Sigmoid colon (tissue), 7 donors: ENCODE results near the gene RNASEH2A. TPM values are rescaled to one million over a fixed set of nuclear protein-coding genes. Genes with fewer than 3 reads are reported as not detected.

Source experiments
- DNase-seq: peaks from one replicate; pipeline ENCODE4 v3.0.0-alpha.2; 2019
- H3K27ac ChIP-seq, 4 donors: fragments of 200-600 bp; sonication (generic); one replicate each; pipeline ENCODE4 v1.5.1; 2016 to 2019; ENCODE audit warnings: mild to moderate bottlenecking in 1 of 4
- H3K27me3 ChIP-seq, 3 donors: fragments of 200-600 bp; sonication (generic); one replicate each; pipeline ENCODE4 v1.5.1; 2019; ENCODE audit warnings: mild to moderate bottlenecking in 1 of 3
- H3K36me3 ChIP-seq, 4 donors: fragments of 200-600 bp; sonication (generic); one replicate each; pipeline ENCODE4 v1.5.1; 2016 to 2019
- H3K4me1 ChIP-seq, 4 donors: fragments of 200-600 bp; sonication (generic); one replicate each; pipeline ENCODE4 v1.5.1; 2017 to 2019
- H3K4me3 ChIP-seq, 4 donors: fragments of 200-600 bp; sonication (generic); one replicate each; pipeline ENCODE4 v1.5.1; 2017 to 2019; ENCODE audit warnings: mild to moderate bottlenecking in 2 of 4, moderate library complexity in 1 of 4
- H3K9me3 ChIP-seq, 4 donors: fragments of 200-600 bp in 3 of 4; sonication (generic) in 3 of 4; one replicate each; pipeline versions ENCODE4 v1.5.1 to v1.6.1; 2013 to 2019
- EP300 ChIP-seq, 4 donors: sonication (generic); formaldehyde crosslinking; IDR thresholded peaks; one replicate each; pipeline ENCODE4 v1.6.1; 2017; ENCODE audit warnings: antibody characterized with exemption in 4 of 4
- POLR2A ChIP-seq, 2 donors: fragments of 450-650 bp; IDR thresholded peaks; one replicate each; pipeline ENCODE4 v1.6.1; 2016; ENCODE audit warnings: antibody characterized with exemption in 2 of 2, mild to moderate bottlenecking in 2 of 2, moderate library complexity in 2 of 2
- POLR2AphosphoS5 ChIP-seq, 4 donors: sonication (generic); formaldehyde crosslinking; IDR thresholded peaks; one replicate each; pipeline ENCODE4 v1.6.1; 2017; ENCODE audit warnings: antibody characterized with exemption in 4 of 4
- WGBS, 2 donors: extraction: QIAGEN DNeasy Blood & Tissue Kit; methylation state at CpG; one replicate each; pipeline ENCODE4 v1.1.7; 2013; 5-methylcytosine and 5-hydroxymethylcytosine counted together
- intact Hi-C: fragments of 100-400 bp; cut with DNase I; formaldehyde crosslinking; loops from one replicate; pipeline ENCODE4 v1.15.1; 2023
- polyA plus RNA-seq, 3 donors: library from polyadenylated mRNA; stranded (reverse); fragments of 200-250 nt; gene quantifications; one replicate each; pipeline ENCODE4 v1.2.3, GENCODE V29; 2013
- total RNA-seq, 4 donors: library from RNA; depleted of rRNA; stranded (reverse); fragments of >200 nt; gene quantifications; one replicate each; pipeline ENCODE4 v1.1.0, GENCODE V29; 2016
- TF ChIP-seq, protein P1 (sequence below), 4 experiments: fragments of 450-650 bp in 3 of 4; fragments of 200-600 bp in 1 of 4; IDR thresholded peaks; one replicate each; pipeline ENCODE4 v1.5.1; 2016 to 2019; ENCODE audit warnings: antibody characterized with exemption in 4 of 4, mild to moderate bottlenecking in 3 of 4, moderate library complexity in 2 of 4
- donor health status: healthy with polysubstance abuse.
- donor health status: Bipolar disorder and iron deficiency.
- donor health status: healthy.

RNASEH2A gene
- total and polyA plus RNA-seq, 7 donors: 1.9 to 22.1 (median 3.7) TPM

DNA sequence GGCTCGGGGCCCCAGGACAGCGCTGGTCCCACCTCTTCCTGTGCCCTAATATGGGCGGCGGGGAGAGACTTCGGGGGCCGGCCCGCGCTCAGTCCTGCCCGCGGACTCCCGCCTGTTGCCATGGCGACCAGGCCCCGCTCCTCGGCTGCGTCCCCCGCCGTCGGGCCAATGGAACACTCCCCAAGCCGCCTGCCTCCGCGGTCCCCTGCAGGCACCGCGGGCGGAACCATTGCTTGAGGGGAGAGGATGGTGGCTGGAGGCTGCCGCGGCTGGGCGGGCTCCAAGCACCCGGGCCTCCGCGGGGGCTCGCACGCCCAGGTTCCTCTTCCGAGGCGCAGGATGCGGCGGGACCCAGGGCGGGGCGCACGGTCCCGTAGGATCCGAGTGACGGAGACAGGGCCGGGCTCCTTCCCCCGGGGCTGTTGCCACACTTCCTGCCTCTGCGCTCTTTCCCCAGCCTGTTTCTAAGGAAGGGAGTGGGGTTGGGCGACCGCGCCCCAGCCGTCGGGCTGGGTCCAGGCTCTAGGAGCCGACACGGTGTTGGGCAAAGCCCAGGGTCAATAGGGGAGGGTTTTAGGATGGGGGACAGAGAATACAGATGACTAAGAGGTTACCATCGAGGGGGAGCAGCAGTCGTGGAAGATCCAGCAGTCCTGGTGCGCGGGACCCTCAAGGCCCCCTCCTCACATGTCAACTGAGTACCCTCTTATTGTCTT is 16.3 kb upstream of the RNASEH2A start:
- 1% methylated on average over 56 of the region's 56 CpGs for WGBS, 2 donors
- Histone ChIP-seq H3K27ac (peak overlapping the region; percentile 97 to 100 (median 98)), H3K27me3 (no peaks in the 10 kb centered on the region), H3K36me3 (no peaks in the 10 kb centered on the region), H3K4me3 (peak overlapping the region; percentile 72 to 99 (median 90)), H3K4me1 (peaks cover 0 to 58% (median 55%) of the 10 kb centered on the region in 4 donors), H3K9me3 (no peaks in the 10 kb centered on the region)
- DNase-seq: peak; percentile 99
- TF ChIP-seq POLR2A (IDR thresholded peaks at IDR 0.05) (peak; percentile 96 to 97), EP300 (IDR thresholded peaks at IDR 0.05) (peak in 2 of 4 donors; percentile 56 to 84), POLR2AphosphoS5 (IDR thresholded peaks at IDR 0.05) (peak; percentile 95 to 99 (median 97))
- TF ChIP-seq, protein P1, sequence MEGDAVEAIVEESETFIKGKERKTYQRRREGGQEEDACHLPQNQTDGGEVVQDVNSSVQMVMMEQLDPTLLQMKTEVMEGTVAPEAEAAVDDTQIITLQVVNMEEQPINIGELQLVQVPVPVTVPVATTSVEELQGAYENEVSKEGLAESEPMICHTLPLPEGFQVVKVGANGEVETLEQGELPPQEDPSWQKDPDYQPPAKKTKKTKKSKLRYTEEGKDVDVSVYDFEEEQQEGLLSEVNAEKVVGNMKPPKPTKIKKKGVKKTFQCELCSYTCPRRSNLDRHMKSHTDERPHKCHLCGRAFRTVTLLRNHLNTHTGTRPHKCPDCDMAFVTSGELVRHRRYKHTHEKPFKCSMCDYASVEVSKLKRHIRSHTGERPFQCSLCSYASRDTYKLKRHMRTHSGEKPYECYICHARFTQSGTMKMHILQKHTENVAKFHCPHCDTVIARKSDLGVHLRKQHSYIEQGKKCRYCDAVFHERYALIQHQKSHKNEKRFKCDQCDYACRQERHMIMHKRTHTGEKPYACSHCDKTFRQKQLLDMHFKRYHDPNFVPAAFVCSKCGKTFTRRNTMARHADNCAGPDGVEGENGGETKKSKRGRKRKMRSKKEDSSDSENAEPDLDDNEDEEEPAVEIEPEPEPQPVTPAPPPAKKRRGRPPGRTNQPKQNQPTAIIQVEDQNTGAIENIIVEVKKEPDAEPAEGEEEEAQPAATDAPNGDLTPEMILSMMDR (IDR thresholded peaks at IDR 0.05): no peak
- intact Hi-C loops: loop anchor here (5.0 kb wide), 3 partner anchors 217 to 1057 kb away; partner anchors contain the start of genes IER2 and STX10

DNA sequence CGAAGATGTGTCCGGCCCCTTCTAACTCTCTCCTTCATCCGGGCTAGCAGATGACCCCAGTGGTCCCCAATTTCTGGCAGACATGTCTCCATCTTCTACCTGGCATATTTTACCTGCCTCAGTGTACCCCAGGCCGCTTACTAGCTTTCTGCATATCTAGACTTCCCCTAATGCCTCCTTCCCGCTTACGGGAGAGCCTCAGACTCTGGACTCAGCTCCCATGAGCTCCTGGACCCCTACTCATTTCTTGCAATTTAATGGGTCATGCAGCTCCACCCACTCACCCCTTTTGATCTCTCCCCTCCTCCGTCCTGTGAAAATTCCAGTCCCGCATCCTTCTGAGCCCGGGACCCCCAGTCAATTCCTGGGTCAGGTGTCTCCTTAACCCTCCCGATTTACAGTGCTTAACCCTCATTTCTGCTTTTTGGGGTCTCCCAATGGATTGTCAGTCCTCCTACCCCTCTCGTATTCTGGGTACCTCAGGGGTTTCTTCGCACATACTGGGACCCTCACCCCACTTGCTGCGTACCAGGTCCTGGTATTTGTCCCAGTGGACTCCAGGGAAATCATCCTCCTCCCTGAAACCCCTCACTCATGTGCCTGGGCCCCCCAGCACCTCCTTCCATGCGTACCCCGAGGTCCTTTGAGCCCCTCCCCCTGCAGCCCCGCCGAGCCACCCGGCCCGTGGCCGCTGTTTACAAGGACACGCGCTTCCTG is 15.6 kb upstream of the RNASEH2A start:
- H3K4me1 ChIP-seq: peaks cover 0 to 59% (median 52%) of the 10 kb centered on the region in 4 donors
- DNase-seq: no peak
- H3K27me3 ChIP-seq: no peaks in the 10 kb centered on the region
- no peaks in the 10 kb centered on the region for H3K9me3 ChIP-seq
- H3K27ac ChIP-seq: peak overlapping the region; percentile 97 to 100 (median 98)
- peak overlapping the region; percentile 72 to 99 (median 90) for H3K4me3 ChIP-seq
- WGBS, 2 donors: 1% methylated on average over 22 of the region's 22 CpGs
- intact Hi-C loops: loop anchor here (5.0 kb wide), 3 partner anchors 217 to 1057 kb away; partner anchors contain the start of genes IER2 and STX10
- H3K36me3 ChIP-seq: no peaks in the 10 kb centered on the region
- TF ChIP-seq POLR2A (IDR thresholded peaks at IDR 0.05): no peak
- TF ChIP-seq, protein P1 (IDR thresholded peaks at IDR 0.05): no peak
- no peak for TF ChIP-seq POLR2AphosphoS5 (IDR thresholded peaks at IDR 0.05)
- peak in 1 of 4 donors; percentile 50 for TF ChIP-seq EP300 (IDR thresholded peaks at IDR 0.05)

DNA sequence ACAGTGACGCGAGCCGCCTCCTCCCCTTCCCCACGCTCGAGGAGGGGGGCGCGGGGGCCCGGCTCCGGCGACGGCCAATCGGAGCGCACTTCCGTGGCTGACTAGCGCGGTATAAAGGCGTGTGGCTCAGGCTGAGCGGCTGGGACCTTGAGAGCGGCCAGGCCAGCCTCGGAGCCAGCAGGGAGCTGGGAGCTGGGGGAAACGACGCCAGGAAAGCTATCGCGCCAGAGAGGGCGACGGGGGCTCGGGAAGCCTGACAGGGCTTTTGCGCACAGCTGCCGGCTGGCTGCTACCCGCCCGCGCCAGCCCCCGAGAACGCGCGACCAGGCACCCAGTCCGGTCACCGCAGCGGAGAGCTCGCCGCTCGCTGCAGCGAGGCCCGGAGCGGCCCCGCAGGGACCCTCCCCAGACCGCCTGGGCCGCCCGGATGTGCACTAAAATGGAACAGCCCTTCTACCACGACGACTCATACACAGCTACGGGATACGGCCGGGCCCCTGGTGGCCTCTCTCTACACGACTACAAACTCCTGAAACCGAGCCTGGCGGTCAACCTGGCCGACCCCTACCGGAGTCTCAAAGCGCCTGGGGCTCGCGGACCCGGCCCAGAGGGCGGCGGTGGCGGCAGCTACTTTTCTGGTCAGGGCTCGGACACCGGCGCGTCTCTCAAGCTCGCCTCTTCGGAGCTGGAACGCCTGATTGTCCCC is 14.9 kb upstream of the RNASEH2A start, which contains the start of gene JUNB:
JUNB (plus strand) TSS at position 142 of the 706 bp plus-strand sequence; CDS start at position 428, 286 bp downstream.
- Histone ChIP-seq H3K9me3 (no peaks in the 10 kb centered on the region), H3K27ac (peak within 1 kb of the TSS; percentile 97 to 100 (median 98)), H3K4me1 (peaks cover 0 to 60% (median 52%) of the 10 kb centered on the region in 4 donors), H3K36me3 (no peaks in the 10 kb centered on the region), H3K4me3 (peak within 1 kb of the TSS; percentile 72 to 99 (median 90)), H3K27me3 (no peaks in the 10 kb centered on the region)
- DNase-seq: peak; percentile 99
- WGBS, 2 donors: 0% methylated on average over 73 of the region's 73 CpGs
- intact Hi-C loops: loop anchor here (5.0 kb wide), 3 partner anchors 216 to 1056 kb away; partner anchors contain the start of genes IER2 and STX10
- TF ChIP-seq POLR2A (IDR thresholded peaks at IDR 0.05) (peak; percentile 100), EP300 (IDR thresholded peaks at IDR 0.05) (peak in 3 of 4 donors; percentile 73 to 98 (median 96)), POLR2AphosphoS5 (IDR thresholded peaks at IDR 0.05) (peak; percentile 100)
- TF ChIP-seq, protein P1 (IDR thresholded peaks at IDR 0.05): no peak
